NCI-H146 (cell line): Measurements from ENCODE around the gene TMEM51.

Experiments used
- DNase-seq: peaks from one replicate; lab custom pipeline; 2025; lab: John Stamatoyannopoulos, UW

The TMEM51 gene

GRCh38 chr1:15246960-15247614, 93.5 kb downstream of the TMEM51 start, which contains the start of gene FHAD1:
TSS of gene FHAD1 (plus strand) at chr1:15247223. CDS start at chr1:15251785, 4,562 bp downstream.
- peak; percentile 79 for DNase-seq

GRCh38 chr1:15248216-15248615, 94.7 kb downstream of the TMEM51 start:
- peak; percentile 18 for DNase-seq

- no peak for DNase-seq
Measured at GRCh38 chr1:15249081-15249480, 95.5 kb downstream of the TMEM51 start.

GRCh38 chr1:15251857-15252835, 98.6 kb downstream of the TMEM51 start:
- no peak for DNase-seq

- DNase-seq: no peak
Measured at GRCh38 chr1:15254559-15254958, 101.0 kb downstream of the TMEM51 start.

GRCh38 chr1:15255582-15256149, 102.1 kb downstream of the TMEM51 start:
- no peak for DNase-seq

GRCh38 chr1:15256584-15256983, 103.0 kb downstream of the TMEM51 start:
- DNase-seq: no peak

- DNase-seq: no peak
Measured at GRCh38 chr1:15257309-15257708, 103.8 kb downstream of the TMEM51 start.

GRCh38 chr1:15258833-15259621, 105.5 kb downstream of the TMEM51 start:
- DNase-seq: no peak

GRCh38 chr1:15259622-15260007, 106.1 kb downstream of the TMEM51 start:
- DNase-seq: no peak

GRCh38 chr1:15260418-15261154, 107.0 kb downstream of the TMEM51 start:
- no peak for DNase-seq

- DNase-seq: no peak
Measured at GRCh38 chr1:15261155-15262002, 107.8 kb downstream of the TMEM51 start.

- no peak for DNase-seq
Measured at GRCh38 chr1:15262003-15262377, 108.4 kb downstream of the TMEM51 start.

- DNase-seq: no peak
Measured at GRCh38 chr1:15262706-15263105, 109.2 kb downstream of the TMEM51 start.

GRCh38 chr1:15264769-15265168, 111.2 kb downstream of the TMEM51 start:
- no peak for DNase-seq
